ENCODE data around the gene NKX6-2.

The NKX6-2 gene

GRCh38 chr10:132806110-132806509 lies 20.2 kb upstream of the NKX6-2 start:
- no peak for TF ChIP-seq ZFX (IDR thresholded peaks at IDR 0.05)
- TF ChIP-seq, protein P1, sequence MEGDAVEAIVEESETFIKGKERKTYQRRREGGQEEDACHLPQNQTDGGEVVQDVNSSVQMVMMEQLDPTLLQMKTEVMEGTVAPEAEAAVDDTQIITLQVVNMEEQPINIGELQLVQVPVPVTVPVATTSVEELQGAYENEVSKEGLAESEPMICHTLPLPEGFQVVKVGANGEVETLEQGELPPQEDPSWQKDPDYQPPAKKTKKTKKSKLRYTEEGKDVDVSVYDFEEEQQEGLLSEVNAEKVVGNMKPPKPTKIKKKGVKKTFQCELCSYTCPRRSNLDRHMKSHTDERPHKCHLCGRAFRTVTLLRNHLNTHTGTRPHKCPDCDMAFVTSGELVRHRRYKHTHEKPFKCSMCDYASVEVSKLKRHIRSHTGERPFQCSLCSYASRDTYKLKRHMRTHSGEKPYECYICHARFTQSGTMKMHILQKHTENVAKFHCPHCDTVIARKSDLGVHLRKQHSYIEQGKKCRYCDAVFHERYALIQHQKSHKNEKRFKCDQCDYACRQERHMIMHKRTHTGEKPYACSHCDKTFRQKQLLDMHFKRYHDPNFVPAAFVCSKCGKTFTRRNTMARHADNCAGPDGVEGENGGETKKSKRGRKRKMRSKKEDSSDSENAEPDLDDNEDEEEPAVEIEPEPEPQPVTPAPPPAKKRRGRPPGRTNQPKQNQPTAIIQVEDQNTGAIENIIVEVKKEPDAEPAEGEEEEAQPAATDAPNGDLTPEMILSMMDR (conservative IDR thresholded peaks at IDR 0.05), result no peak
- no peak overlapping the region for H3K27ac ChIP-seq

- TF ChIP-seq, protein P1 (conservative IDR thresholded peaks at IDR 0.05), result no peak
- no peak for TF ChIP-seq ZFX (IDR thresholded peaks at IDR 0.05)
- no peak overlapping the region for H3K27ac ChIP-seq
Observed at GRCh38 chr10:132805599-132805998, 19.7 kb upstream of the NKX6-2 start.

DNA sequence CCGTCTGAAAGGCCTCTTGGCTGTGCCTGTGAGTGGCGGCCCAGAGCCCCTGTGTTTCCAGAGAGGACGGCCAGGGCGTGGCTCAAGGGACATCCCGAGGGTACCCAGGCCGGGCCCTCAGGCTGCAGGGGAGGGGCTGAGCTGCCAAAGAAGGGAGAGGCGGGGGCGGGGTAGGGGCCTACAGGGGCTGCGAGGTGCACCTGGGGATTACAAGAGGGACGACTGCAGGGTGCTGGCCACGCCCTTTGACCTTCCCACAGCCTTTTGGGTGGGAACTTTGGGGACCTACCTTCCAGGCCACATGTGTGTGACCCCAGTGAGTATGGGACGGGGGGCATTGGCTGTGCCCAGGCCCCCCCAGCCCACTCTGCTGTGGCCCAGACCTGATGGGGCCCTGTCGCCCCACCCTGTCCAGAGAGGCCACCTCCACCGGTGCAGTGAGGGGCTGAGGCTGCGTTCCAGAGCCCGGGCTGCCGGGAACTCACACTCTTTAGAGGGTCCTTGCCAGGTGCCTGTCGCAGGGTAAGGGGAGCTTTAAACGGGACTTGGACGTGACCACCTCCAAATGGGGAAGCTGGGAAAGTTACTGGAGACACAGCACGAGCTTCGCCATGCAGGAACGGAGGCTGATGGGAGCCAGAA lies 19.0 kb upstream of the NKX6-2 start:
- no peak overlapping the region for H3K27ac ChIP-seq
- TF ChIP-seq, protein P1 (conservative IDR thresholded peaks at IDR 0.05), result no peak
- no peak for TF ChIP-seq ZFX (IDR thresholded peaks at IDR 0.05)

DNA sequence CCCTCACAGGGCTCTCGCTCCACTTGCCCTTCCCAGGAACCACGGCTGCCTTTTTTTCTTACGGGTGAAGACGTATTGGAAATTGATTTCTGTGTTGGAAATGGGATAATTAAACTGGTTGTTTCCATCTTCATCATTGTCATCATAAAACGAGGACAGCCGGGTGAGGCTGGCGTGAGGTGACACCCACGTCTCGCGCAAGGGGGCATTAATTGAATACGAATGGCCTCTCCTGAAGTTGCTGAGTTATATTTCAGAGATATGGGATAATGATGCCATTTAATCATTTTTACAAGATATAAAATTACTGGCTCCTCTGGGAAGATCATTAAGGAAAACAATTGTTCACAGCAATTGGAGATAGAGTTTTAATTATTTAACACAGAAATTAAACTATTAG lies 18.3 kb upstream of the NKX6-2 start:
- TF ChIP-seq, protein P1 (conservative IDR thresholded peaks at IDR 0.05), result no peak
- TF ChIP-seq ZFX (IDR thresholded peaks at IDR 0.05), result no peak
- H3K27ac ChIP-seq, result no peak overlapping the region

GRCh38 chr10:132803416-132804210 lies 17.7 kb upstream of the NKX6-2 start:
- TF ChIP-seq, protein P1 (conservative IDR thresholded peaks at IDR 0.05), result no peak
- TF ChIP-seq ZFX (IDR thresholded peaks at IDR 0.05), result no peak
- H3K27ac ChIP-seq, result no peak overlapping the region

DNA sequence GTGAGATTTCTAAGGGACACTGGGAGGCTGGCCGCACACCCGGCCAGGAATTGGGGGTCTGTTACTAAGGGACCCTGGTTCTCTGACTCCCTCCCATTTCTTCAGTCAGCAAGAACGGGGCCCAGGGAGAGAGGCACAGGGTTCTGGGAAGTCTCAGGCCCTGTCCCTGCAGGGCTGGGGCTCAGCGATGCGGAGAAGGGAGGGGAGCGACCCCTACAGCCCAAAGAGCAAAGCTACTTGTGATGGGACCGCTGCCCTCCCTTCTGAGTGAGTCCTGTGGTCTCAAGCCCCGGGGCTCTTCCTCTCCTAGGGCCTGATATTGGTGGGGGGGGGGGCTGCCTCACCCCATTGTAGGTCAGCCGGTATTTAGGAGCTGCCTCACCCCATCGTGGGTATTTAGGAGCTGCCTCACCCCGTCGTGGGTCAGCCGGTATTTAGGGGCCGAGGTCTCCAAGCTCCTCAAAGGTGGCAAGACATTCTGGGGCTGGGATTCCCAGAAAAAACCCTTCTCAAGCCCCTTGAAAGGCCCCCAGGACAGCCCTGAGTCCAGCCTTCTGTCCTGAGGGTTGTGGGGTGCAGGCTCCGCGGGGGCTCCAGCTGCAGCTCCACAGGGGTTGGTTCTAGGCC lies 16.9 kb upstream of the NKX6-2 start:
- H3K27ac ChIP-seq, result no peak overlapping the region
- TF ChIP-seq, protein P1 (conservative IDR thresholded peaks at IDR 0.05), result no peak
- TF ChIP-seq ZFX (IDR thresholded peaks at IDR 0.05), result no peak

- TF ChIP-seq ZFX (IDR thresholded peaks at IDR 0.05), result no peak
- TF ChIP-seq, protein P1 (conservative IDR thresholded peaks at IDR 0.05), result no peak
- no peak overlapping the region for H3K27ac ChIP-seq
Observed at GRCh38 chr10:132802048-132802447, 16.1 kb upstream of the NKX6-2 start.

Data from C4-2B (cell line).